ENCODE measurements around the gene TBL3. TPM values are rescaled to one million over a fixed set of nuclear protein-coding genes. Genes with fewer than 3 reads are reported as not detected.

Gene TBL3
- total and polyA plus RNA-seq, 2 of the 8 experiments (the other 6 are each of a cell fraction or from before 2014, with no cell fraction given) = 65.8 to 137 TPM

GRCh38 chr16:1971796-1972489, at the start of gene TBL3 (continued):
- TF ChIP-seq, protein P1, sequence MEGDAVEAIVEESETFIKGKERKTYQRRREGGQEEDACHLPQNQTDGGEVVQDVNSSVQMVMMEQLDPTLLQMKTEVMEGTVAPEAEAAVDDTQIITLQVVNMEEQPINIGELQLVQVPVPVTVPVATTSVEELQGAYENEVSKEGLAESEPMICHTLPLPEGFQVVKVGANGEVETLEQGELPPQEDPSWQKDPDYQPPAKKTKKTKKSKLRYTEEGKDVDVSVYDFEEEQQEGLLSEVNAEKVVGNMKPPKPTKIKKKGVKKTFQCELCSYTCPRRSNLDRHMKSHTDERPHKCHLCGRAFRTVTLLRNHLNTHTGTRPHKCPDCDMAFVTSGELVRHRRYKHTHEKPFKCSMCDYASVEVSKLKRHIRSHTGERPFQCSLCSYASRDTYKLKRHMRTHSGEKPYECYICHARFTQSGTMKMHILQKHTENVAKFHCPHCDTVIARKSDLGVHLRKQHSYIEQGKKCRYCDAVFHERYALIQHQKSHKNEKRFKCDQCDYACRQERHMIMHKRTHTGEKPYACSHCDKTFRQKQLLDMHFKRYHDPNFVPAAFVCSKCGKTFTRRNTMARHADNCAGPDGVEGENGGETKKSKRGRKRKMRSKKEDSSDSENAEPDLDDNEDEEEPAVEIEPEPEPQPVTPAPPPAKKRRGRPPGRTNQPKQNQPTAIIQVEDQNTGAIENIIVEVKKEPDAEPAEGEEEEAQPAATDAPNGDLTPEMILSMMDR (IDR thresholded peaks at IDR 0.05; ENCODE audit: control extremely low read depth in 1 of 3, insufficient read depth in 1 of 3, low read depth in 1 of 3, low read length in 3 of 3) = 0 out of 4 replicates have a peak, but pooled peaks of 1 of the 3 experiments have one; percentile 14
- TF ChIP-seq SP4 (IDR thresholded peaks at IDR 0.05; ENCODE audit: low read length) (no peak), POLR2AphosphoS5 (IDR thresholded peaks at IDR 0.05; ENCODE audit: low read depth, low read length) (peak; percentile 90), RXRA (IDR thresholded peaks at IDR 0.05; ENCODE audit: insufficient read depth, low read depth, low read length) (no peak), TBP (IDR thresholded peaks at IDR 0.05; ENCODE audit: low read depth, low read length) (peak; percentile 77), TAF1 (IDR thresholded peaks at IDR 0.05; ENCODE audit: low read depth, low read length) (peak; percentile 86), CHD1 (IDR thresholded peaks at IDR 0.05; ENCODE audit: low read depth, low read length) (no peak), TAF7 (optimal IDR thresholded peaks at IDR 0.05; ENCODE audit: borderline replicate concordance, low read depth, low read length) (peak; percentile 99), RAD21 (IDR thresholded peaks at IDR 0.05 in 1 of 2, conservative IDR thresholded peaks at IDR 0.05 in 1 of 2; ENCODE audit: low read depth in 2 of 2, low read length in 2 of 2) (no peak; a peak in 1 of 4 replicates), TEAD4 (IDR thresholded peaks at IDR 0.05; ENCODE audit: low read depth, low read length) (0 out of 2 replicates have a peak, but pooled peaks have one; percentile 7), CREB1 (IDR thresholded peaks at IDR 0.05) (peak; percentile 100), GTF2F1 (IDR thresholded peaks at IDR 0.05; ENCODE audit: borderline replicate concordance, low read depth, low read length) (peak; percentile 78; the same call in 1 of the 2 replicates), SRF (IDR thresholded peaks at IDR 0.05; ENCODE audit: low read depth, low read length) (peak; percentile 98), GABPA (IDR thresholded peaks at IDR 0.05; ENCODE audit: borderline replicate concordance, insufficient read depth, low read length) (peak; percentile 92), EP300 (IDR thresholded peaks at IDR 0.05; ENCODE audit: borderline replicate concordance in 1 of 2, low read depth in 2 of 2, low read length in 2 of 2) (peak in 1 of 2 experiments; percentile 38; a peak in 1 of 3 replicates)
- TF ChIP-seq, protein P2, sequence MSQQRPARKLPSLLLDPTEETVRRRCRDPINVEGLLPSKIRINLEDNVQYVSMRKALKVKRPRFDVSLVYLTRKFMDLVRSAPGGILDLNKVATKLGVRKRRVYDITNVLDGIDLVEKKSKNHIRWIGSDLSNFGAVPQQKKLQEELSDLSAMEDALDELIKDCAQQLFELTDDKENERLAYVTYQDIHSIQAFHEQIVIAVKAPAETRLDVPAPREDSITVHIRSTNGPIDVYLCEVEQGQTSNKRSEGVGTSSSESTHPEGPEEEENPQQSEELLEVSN (IDR thresholded peaks at IDR 0.05) = no peak
- TF ChIP-seq, protein P3, sequence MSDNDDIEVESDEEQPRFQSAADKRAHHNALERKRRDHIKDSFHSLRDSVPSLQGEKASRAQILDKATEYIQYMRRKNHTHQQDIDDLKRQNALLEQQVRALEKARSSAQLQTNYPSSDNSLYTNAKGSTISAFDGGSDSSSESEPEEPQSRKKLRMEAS (IDR thresholded peaks at IDR 0.05) = peak; percentile 84
- TF ChIP-seq, protein P4, sequence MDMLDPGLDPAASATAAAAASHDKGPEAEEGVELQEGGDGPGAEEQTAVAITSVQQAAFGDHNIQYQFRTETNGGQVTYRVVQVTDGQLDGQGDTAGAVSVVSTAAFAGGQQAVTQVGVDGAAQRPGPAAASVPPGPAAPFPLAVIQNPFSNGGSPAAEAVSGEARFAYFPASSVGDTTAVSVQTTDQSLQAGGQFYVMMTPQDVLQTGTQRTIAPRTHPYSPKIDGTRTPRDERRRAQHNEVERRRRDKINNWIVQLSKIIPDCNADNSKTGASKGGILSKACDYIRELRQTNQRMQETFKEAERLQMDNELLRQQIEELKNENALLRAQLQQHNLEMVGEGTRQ (IDR thresholded peaks at IDR 0.05; ENCODE audit: low read length) = no peak

All from H1 (cell line).